ENCODE data around the gene NDE1. TPM values are rescaled to one million over a fixed set of nuclear protein-coding genes. Genes with fewer than 3 reads are reported as not detected.

NDE1 gene
- total and polyA plus RNA-seq, 2 of the 8 experiments (the other 6 are each of a cell fraction or from before 2014, with no cell fraction given): 13.3 to 41.3 TPM

DNA sequence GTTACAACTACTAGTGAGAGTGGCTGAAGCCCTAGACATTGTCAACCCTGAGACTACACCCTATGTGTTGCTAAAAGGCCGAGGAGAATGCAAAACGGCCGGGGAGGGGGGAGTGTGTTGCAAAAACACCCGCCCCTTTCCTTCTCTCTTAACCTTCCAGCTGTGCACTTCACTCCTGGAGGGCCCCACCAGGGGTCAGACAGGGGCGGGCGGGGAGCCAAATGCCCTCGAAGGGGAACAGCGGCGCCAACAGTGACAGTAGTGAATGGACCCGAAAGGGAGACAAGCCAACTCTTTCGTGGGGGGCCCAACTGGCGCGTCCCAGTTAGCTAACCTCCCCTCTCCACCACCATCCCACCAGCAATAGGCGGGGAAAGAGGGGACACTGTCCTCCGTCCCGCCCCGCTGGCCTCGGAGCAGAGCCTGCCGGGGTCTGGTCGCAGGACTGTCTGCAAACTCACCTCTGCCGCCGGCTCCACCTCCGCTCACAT lies 7.4 kb upstream of the NDE1 start (continued):
- TF ChIP-seq BRCA1 (IDR thresholded peaks at IDR 0.05; ENCODE audit: low read depth, low read length) (no peak), CBX8 (IDR thresholded peaks at IDR 0.05; ENCODE audit: borderline replicate concordance, low read depth, low read length) (no peak), BACH1 (IDR thresholded peaks at IDR 0.05; ENCODE audit: low read length) (no peak), SP1 (IDR thresholded peaks at IDR 0.05; ENCODE audit: low read depth, low read length) (no peak), TBP (IDR thresholded peaks at IDR 0.05; ENCODE audit: low read depth, low read length) (no peak), SIRT6 (IDR thresholded peaks at IDR 0.05; ENCODE audit: low read length) (no peak), HDAC2 (IDR thresholded peaks at IDR 0.05; ENCODE audit: borderline replicate concordance in 1 of 2, low read depth in 2 of 2, low read length in 2 of 2) (no peak; a peak in 2 of 4 replicates), NANOG (IDR thresholded peaks at IDR 0.05; ENCODE audit: insufficient read depth, low read depth, low read length, poor library complexity, severe bottlenecking) (no peak), RXRA (IDR thresholded peaks at IDR 0.05; ENCODE audit: insufficient read depth, low read depth, low read length) (no peak), RNF2 (IDR thresholded peaks at IDR 0.05; ENCODE audit: borderline replicate concordance, low read depth, low read length, missing control alignments, poor library complexity, severe bottlenecking) (no peak), HDAC6 (IDR thresholded peaks at IDR 0.05; ENCODE audit: low read depth, low read length) (no peak), POLR2AphosphoS5 (IDR thresholded peaks at IDR 0.05; ENCODE audit: low read depth, low read length) (no peak; the same call in none of the 2 replicates), ZNF274 (IDR thresholded peaks at IDR 0.05; ENCODE audit: borderline replicate concordance, extremely low read depth, low read length) (no peak), KDM4A (IDR thresholded peaks at IDR 0.05; ENCODE audit: low read depth, low read length, severe bottlenecking) (peak; percentile 69), KDM5A (IDR thresholded peaks at IDR 0.05; ENCODE audit: low read length) (no peak), ASH2L (IDR thresholded peaks at IDR 0.05; ENCODE audit: low read length) (peak; percentile 73), RAD21 (IDR thresholded peaks at IDR 0.05 in 1 of 2, conservative IDR thresholded peaks at IDR 0.05 in 1 of 2; ENCODE audit: low read depth in 2 of 2, low read length in 2 of 2) (peak; percentile 19 to 43; a peak in 3 of 4 replicates), TEAD4 (IDR thresholded peaks at IDR 0.05; ENCODE audit: low read depth, low read length) (peak; percentile 67), JUN (IDR thresholded peaks at IDR 0.05; ENCODE audit: low read depth, low read length) (no peak), SP4 (IDR thresholded peaks at IDR 0.05; ENCODE audit: low read length) (no peak), SP2 (IDR thresholded peaks at IDR 0.05; ENCODE audit: low read length) (no peak), SAP30 (IDR thresholded peaks at IDR 0.05; ENCODE audit: insufficient read depth, insufficient replicate concordance, low read length) (peak; percentile 94), FOSL1 (IDR thresholded peaks at IDR 0.05; ENCODE audit: insufficient read depth, low read depth, low read length) (no peak)
- TF ChIP-seq, protein P1, sequence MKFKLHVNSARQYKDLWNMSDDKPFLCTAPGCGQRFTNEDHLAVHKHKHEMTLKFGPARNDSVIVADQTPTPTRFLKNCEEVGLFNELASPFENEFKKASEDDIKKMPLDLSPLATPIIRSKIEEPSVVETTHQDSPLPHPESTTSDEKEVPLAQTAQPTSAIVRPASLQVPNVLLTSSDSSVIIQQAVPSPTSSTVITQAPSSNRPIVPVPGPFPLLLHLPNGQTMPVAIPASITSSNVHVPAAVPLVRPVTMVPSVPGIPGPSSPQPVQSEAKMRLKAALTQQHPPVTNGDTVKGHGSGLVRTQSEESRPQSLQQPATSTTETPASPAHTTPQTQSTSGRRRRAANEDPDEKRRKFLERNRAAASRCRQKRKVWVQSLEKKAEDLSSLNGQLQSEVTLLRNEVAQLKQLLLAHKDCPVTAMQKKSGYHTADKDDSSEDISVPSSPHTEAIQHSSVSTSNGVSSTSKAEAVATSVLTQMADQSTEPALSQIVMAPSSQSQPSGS (IDR thresholded peaks at IDR 0.05; ENCODE audit: low read length): no peak

All from H1 (cell line).